Esophagus muscularis mucosa (tissue), 4 donors: Measurements from ENCODE around the gene ATP5PO.

ENCODE experiments used
- EP300 ChIP-seq: sonication (generic); formaldehyde crosslinking; IDR thresholded peaks from one replicate; pipeline ENCODE4 v1.6.1; 2017; ENCODE audit warnings: antibody characterized with exemption
- POLR2AphosphoS5 ChIP-seq, 2 donors: sonication (generic); formaldehyde crosslinking; IDR thresholded peaks; one replicate each; pipeline ENCODE4 v1.6.1; 2017; ENCODE audit warnings: antibody characterized with exemption in 2 of 2
- TF ChIP-seq, protein P1 (sequence below), 3 experiments: fragments of 200-600 bp in 2 of 3; fragments of 450-650 bp in 1 of 3; sonication (generic) in 2 of 3; IDR thresholded peaks; one replicate each; pipeline ENCODE4 v1.5.1; 2017 to 2019; ENCODE audit warnings: antibody characterized with exemption in 3 of 3, mild to moderate bottlenecking in 2 of 3, moderate library complexity in 1 of 3

DNA sequence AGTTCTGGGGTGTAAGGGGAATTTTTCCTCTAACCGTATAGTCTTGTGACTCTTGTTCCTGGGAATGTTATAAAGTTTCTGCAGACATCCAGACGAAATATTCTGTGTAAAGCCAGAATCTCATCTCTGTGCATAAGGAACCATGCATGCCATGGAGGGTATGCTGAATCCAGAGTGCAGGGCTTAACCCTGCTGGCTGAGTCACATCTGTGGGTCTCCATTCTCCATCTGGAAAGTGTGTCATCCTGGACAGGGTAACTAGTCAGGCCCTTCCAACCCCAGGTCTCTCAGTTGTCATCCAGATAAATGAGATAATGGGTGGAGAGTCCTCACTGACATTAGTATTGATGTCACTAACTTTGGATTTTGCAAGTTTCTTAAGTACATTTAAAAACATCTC, 48.8 kb downstream of the ATP5PO start:
- TF ChIP-seq, protein P1, sequence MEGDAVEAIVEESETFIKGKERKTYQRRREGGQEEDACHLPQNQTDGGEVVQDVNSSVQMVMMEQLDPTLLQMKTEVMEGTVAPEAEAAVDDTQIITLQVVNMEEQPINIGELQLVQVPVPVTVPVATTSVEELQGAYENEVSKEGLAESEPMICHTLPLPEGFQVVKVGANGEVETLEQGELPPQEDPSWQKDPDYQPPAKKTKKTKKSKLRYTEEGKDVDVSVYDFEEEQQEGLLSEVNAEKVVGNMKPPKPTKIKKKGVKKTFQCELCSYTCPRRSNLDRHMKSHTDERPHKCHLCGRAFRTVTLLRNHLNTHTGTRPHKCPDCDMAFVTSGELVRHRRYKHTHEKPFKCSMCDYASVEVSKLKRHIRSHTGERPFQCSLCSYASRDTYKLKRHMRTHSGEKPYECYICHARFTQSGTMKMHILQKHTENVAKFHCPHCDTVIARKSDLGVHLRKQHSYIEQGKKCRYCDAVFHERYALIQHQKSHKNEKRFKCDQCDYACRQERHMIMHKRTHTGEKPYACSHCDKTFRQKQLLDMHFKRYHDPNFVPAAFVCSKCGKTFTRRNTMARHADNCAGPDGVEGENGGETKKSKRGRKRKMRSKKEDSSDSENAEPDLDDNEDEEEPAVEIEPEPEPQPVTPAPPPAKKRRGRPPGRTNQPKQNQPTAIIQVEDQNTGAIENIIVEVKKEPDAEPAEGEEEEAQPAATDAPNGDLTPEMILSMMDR (IDR thresholded peaks at IDR 0.05), result no peak
- TF ChIP-seq EP300 (no peak), POLR2AphosphoS5 (IDR thresholded peaks at IDR 0.05) (no peak)
